Measurements from ENCODE around the gene SMURF2. TPM values are rescaled to one million over a fixed set of nuclear protein-coding genes. Genes with fewer than 3 reads are reported as not detected.

The SMURF2 gene
- polyA plus RNA-seq, 3 donors, result 35.6 to 39.6 (median 36.6) TPM

Other genes with a start within 250 kb of the SMURF2 start
- 1 to 10 TPM; 1.7 to 3.3 (median 3.2) TPM for gene MILR1, start 213.2 kb downstream of the SMURF2 start, polyA plus RNA-seq (ENCODE audit: insufficient read length in 3 of 3)
- 10 to 100 TPM; 26.6 to 30.7 (median 28.3) TPM for gene POLG2, start 165.3 kb downstream of the SMURF2 start, polyA plus RNA-seq (ENCODE audit: insufficient read length in 3 of 3)
- 100 to 1,000 TPM; 758 to 936 (median 903) TPM for gene DDX5, start 156.0 kb downstream of the SMURF2 start, polyA plus RNA-seq (ENCODE audit: insufficient read length in 3 of 3)
- 10 to 100 TPM; 84.0 to 93.8 (median 90.2) TPM for gene CEP95, start 155.3 kb downstream of the SMURF2 start, polyA plus RNA-seq (ENCODE audit: insufficient read length in 3 of 3)